Measurements from ENCODE around the gene TPST2. TPM values are rescaled to one million over a fixed set of nuclear protein-coding genes. Genes with fewer than 3 reads are reported as not detected.

TPST2 gene
- total RNA-seq, 3 donors from 2014 or later: 9.2 to 13.9 (median 11.7) TPM

DNA sequence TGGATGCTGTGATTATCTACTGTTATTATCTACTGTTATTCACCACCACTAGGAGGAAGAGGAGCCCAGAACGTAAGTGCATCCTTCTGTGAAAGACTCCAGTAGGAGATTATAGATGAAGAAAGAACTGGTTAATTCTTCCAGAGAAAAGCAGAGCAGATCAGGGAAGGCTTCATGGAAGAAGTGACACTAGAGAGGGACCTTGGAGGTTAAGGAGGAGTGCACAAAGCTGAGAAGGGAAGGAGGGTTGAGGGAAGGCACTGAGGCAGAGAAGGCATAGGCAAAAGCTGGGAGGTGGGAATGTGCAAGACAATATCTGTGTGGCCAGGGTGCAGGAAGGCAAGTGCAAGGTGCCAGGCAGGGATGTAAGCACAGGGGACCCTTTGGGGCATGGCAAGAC is 14.4 kb upstream of the TPST2 start:
- H3K4me1 ChIP-seq (ENCODE audit: low read depth): no peaks in the 10 kb centered on the region
- H3K9me3 ChIP-seq: no peaks in the 10 kb centered on the region
- DNase-seq (no peak), ATAC-seq (no peak)
- TF ChIP-seq, protein P1, sequence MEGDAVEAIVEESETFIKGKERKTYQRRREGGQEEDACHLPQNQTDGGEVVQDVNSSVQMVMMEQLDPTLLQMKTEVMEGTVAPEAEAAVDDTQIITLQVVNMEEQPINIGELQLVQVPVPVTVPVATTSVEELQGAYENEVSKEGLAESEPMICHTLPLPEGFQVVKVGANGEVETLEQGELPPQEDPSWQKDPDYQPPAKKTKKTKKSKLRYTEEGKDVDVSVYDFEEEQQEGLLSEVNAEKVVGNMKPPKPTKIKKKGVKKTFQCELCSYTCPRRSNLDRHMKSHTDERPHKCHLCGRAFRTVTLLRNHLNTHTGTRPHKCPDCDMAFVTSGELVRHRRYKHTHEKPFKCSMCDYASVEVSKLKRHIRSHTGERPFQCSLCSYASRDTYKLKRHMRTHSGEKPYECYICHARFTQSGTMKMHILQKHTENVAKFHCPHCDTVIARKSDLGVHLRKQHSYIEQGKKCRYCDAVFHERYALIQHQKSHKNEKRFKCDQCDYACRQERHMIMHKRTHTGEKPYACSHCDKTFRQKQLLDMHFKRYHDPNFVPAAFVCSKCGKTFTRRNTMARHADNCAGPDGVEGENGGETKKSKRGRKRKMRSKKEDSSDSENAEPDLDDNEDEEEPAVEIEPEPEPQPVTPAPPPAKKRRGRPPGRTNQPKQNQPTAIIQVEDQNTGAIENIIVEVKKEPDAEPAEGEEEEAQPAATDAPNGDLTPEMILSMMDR (IDR thresholded peaks at IDR 0.05): no peak
- no peaks in the 10 kb centered on the region for H3K36me3 ChIP-seq (ENCODE audit: low read depth)
- intact Hi-C loops (cut with DNase I, micrococcal nuclease): no loop called here
- H3K4me3 ChIP-seq: no peak overlapping the region

DNA sequence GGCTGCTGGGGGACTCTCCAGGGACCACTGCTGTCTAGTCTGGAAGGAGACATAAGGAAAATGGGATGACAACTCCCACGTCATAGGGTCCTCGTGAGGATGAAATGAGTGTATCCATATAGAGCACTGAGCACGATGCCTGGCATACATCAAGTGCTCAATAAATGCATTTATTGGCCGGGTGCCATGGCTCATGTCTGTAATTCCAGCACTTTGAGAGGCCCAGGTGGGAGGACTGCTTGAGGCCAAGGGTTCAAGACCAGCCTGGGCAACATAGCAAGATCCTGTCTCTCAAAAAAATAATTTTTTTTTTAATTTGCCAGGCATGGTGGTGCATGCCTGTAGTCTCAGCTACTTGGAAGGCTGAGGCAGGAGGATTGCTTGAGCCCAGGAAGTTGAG is 12.2 kb upstream of the TPST2 start:
- DNase-seq (no peak), ATAC-seq (no peak)
- no peak overlapping the region for H3K4me3 ChIP-seq
- no peaks in the 10 kb centered on the region for H3K9me3 ChIP-seq
- TF ChIP-seq, protein P1 (IDR thresholded peaks at IDR 0.05): no peak
- no peaks in the 10 kb centered on the region for H3K4me1 ChIP-seq (ENCODE audit: low read depth)
- no peaks in the 10 kb centered on the region for H3K36me3 ChIP-seq (ENCODE audit: low read depth)
- intact Hi-C loops (cut with DNase I, micrococcal nuclease): no loop called here

DNA sequence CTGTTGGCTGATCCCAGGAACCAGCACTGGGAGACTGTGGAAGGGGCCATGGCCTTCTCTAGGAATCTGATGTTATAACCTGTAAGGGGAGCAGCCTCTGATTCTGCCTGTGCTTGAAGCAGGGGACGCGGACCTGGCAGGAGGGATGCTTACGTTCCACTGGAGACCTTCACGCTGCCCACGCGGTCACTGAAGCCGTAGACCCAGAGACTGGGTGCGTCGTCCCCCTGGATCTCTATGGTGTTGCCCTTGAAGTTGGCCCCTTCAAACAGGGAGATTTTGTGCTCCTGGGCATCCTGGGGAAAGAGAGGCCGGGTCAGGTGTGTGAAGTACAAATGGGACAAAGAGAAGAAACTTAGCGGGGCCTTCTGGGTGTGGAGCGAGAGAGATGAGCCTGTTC is 11.8 kb upstream of the TPST2 start:
- TF ChIP-seq, protein P1 (IDR thresholded peaks at IDR 0.05): no peak
- Histone ChIP-seq H3K36me3 (ENCODE audit: low read depth) (no peaks in the 10 kb centered on the region), H3K9me3 (no peaks in the 10 kb centered on the region), H3K4me1 (ENCODE audit: low read depth) (no peaks in the 10 kb centered on the region), H3K4me3 (no peak overlapping the region)
- ATAC-seq (no peak), DNase-seq (no peak)
- intact Hi-C loops (cut with DNase I, micrococcal nuclease): no loop called here

DNA sequence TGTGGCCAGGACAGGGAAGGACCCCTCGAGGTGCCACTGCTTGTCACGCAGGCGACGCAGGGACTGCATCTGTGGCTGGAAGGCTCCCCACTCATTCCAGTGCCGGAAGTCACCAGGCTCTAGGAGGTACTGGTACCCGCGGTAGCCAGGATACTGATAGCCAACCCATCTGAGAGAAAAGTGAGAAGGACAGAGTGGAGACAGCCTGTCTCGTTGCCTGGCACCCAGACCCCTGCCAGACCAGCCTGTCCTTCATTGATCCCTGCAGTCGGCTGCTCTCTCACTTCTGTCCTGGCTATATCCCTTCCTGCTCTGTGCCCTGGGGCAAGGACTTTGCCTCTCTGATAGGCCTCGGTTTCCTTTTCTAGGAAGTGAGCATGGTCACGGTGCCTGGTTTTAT is 9.6 kb upstream of the TPST2 start:
- H3K9me3 ChIP-seq: no peaks in the 10 kb centered on the region
- ATAC-seq (no peak), DNase-seq (no peak)
- no peaks in the 10 kb centered on the region for H3K36me3 ChIP-seq (ENCODE audit: low read depth)
- no peak overlapping the region for H3K4me3 ChIP-seq
- no peaks in the 10 kb centered on the region for H3K4me1 ChIP-seq (ENCODE audit: low read depth)
- TF ChIP-seq, protein P1 (IDR thresholded peaks at IDR 0.05): no peak
- intact Hi-C loops (cut with DNase I, micrococcal nuclease): no loop called here

DNA sequence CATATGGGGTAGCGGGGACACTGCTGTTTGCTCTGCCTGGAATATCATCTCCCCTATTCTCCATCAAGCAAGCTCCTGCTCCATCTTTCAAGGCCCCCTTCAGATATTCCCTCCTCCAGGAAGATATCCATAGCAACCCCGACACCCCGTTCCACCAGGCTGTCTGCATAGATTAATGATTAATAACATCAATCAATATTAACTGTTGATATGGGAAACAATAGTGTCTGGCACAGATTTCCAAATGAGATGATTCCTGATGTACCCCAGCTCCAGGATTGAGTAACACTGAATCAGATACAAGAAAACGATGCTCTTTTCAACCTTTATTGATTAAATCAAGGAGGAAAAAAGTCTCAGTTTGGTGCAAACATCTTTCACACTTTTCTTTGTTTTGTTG is 7.5 kb upstream of the TPST2 start:
- TF ChIP-seq, protein P1 (IDR thresholded peaks at IDR 0.05): no peak
- no peaks in the 10 kb centered on the region for H3K4me1 ChIP-seq (ENCODE audit: low read depth)
- DNase-seq (no peak), ATAC-seq (no peak)
- intact Hi-C loops (cut with DNase I, micrococcal nuclease): no loop called here
- H3K4me3 ChIP-seq: no peak overlapping the region
- H3K9me3 ChIP-seq: no peaks in the 10 kb centered on the region
- no peaks in the 10 kb centered on the region for H3K36me3 ChIP-seq (ENCODE audit: low read depth)

DNA sequence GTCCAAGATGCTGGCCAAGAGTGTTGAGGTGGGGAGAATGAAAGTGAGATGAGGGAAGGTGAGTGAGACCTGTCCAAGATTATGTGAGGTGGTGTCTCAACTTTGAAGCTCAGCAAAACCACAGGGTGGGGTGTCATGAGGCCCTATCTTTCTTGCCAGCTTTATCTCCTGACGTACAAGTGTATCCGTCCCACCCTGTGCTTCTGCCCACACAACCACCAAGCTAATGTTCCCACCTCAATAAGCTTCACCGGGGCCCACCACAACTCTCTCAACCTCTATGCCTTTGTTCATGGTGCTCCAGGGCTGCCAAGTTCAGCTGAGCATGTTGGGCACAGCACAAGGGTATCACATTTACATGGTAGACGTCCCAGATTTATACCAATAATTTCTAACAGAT is 7.1 kb upstream of the TPST2 start:
- H3K4me1 ChIP-seq (ENCODE audit: low read depth): peaks cover 4% of the 10 kb centered on the region
- no peaks in the 10 kb centered on the region for H3K9me3 ChIP-seq
- no peaks in the 10 kb centered on the region for H3K36me3 ChIP-seq (ENCODE audit: low read depth)
- TF ChIP-seq, protein P1 (IDR thresholded peaks at IDR 0.05): no peak
- no peak overlapping the region for H3K4me3 ChIP-seq
- ATAC-seq (no peak), DNase-seq (no peak)
- intact Hi-C loops (cut with DNase I, micrococcal nuclease): no loop called here

Data from mucosa of descending colon (tissue), 3 donors.